Measurements from ENCODE around the gene CCDC148.

CCDC148 gene

DNA sequence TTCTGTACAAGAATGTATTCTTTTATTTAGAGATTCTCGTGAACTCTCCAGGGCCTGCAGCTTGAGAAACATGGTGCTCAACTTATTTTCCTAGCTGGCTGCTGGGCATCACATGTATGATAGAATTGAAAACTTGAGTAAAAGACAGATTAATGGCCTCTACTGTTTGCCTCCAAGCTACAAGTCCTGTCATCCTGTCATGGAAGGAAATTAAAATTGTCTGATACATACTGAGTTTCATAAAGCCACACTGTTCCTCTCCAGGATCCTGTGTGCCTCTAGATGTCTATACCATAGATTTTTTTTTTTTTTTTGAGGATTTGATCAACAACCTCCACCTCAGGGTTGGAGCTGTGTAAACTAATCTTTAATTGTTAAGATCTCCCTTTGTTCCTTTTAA, 316.4 kb downstream of the CCDC148 start:
- H3K4me3 ChIP-seq (ENCODE audit: low read depth, low read length, poor library complexity, severe bottlenecking) = no peak overlapping the region
- H3K9me3 ChIP-seq (ENCODE audit: low read length) = no peaks in the 10 kb centered on the region
- no peaks in the 10 kb centered on the region for H3K79me2 ChIP-seq (ENCODE audit: insufficient read depth, low read length)
- no peak overlapping the region for H2AFZ ChIP-seq (ENCODE audit: low read length)
- no peaks in the 10 kb centered on the region for H3K36me3 ChIP-seq (ENCODE audit: insufficient read depth, low read length)
- H3K27me3 ChIP-seq (ENCODE audit: insufficient read depth, low read length) = no peaks in the 10 kb centered on the region
- H3F3A ChIP-seq (ENCODE audit: insufficient read depth, low read length) = no peaks in the 10 kb centered on the region
- no peaks in the 10 kb centered on the region for H3K4me1 ChIP-seq (ENCODE audit: insufficient read depth, low read length, severe bottlenecking)
- no peaks in the 10 kb centered on the region for H4K20me1 ChIP-seq (ENCODE audit: insufficient read depth, low read length)
- TF ChIP-seq EZH2 (IDR thresholded peaks at IDR 0.05; ENCODE audit: borderline replicate concordance, low read length) = no peak
- TF ChIP-seq, protein P1, sequence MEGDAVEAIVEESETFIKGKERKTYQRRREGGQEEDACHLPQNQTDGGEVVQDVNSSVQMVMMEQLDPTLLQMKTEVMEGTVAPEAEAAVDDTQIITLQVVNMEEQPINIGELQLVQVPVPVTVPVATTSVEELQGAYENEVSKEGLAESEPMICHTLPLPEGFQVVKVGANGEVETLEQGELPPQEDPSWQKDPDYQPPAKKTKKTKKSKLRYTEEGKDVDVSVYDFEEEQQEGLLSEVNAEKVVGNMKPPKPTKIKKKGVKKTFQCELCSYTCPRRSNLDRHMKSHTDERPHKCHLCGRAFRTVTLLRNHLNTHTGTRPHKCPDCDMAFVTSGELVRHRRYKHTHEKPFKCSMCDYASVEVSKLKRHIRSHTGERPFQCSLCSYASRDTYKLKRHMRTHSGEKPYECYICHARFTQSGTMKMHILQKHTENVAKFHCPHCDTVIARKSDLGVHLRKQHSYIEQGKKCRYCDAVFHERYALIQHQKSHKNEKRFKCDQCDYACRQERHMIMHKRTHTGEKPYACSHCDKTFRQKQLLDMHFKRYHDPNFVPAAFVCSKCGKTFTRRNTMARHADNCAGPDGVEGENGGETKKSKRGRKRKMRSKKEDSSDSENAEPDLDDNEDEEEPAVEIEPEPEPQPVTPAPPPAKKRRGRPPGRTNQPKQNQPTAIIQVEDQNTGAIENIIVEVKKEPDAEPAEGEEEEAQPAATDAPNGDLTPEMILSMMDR (IDR thresholded peaks at IDR 0.05; ENCODE audit: low read length) = no peak
- H3K4me2 ChIP-seq (ENCODE audit: low read length) = no peak overlapping the region
- H3K27ac ChIP-seq (ENCODE audit: low read depth, low read length, poor library complexity, severe bottlenecking) = no peak overlapping the region
- H3K9me2 ChIP-seq (ENCODE audit: low read depth, low read length) = no peaks in the 10 kb centered on the region
- no peak overlapping the region for H3K9ac ChIP-seq (ENCODE audit: low read length)

DNA sequence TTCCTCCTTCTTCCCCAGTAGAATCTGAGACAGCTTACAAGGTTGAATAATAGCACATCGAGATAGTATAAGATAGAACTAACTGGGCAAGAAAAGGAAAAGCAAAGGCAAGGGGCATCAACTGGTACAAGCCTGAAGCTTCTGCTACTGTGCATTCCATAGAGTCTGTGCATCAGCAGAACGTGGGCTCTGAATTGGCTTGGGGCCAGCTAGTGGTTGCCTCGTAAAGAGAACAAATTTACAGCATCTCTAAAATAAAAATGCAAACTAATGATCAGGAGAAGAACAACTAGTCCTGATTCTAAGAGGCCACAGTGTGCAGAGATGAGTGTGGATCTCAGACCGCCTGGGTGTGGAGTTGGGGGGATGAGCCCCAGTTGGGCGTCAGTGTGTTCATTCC, 318.3 kb downstream of the CCDC148 start:
- H3K4me1 ChIP-seq (ENCODE audit: insufficient read depth, low read length, severe bottlenecking) = no peaks in the 10 kb centered on the region
- no peaks in the 10 kb centered on the region for H3K27me3 ChIP-seq (ENCODE audit: insufficient read depth, low read length)
- H3K9ac ChIP-seq (ENCODE audit: low read length) = no peak overlapping the region
- no peaks in the 10 kb centered on the region for H3K79me2 ChIP-seq (ENCODE audit: insufficient read depth, low read length)
- no peak overlapping the region for H3K4me3 ChIP-seq (ENCODE audit: low read depth, low read length, poor library complexity, severe bottlenecking)
- H3K9me3 ChIP-seq (ENCODE audit: low read length) = no peaks in the 10 kb centered on the region
- no peak for TF ChIP-seq EZH2 (IDR thresholded peaks at IDR 0.05; ENCODE audit: borderline replicate concordance, low read length)
- TF ChIP-seq, protein P1 (IDR thresholded peaks at IDR 0.05; ENCODE audit: low read length) = no peak
- H3K4me2 ChIP-seq (ENCODE audit: low read length) = no peak overlapping the region
- no peaks in the 10 kb centered on the region for H3F3A ChIP-seq (ENCODE audit: insufficient read depth, low read length)
- no peaks in the 10 kb centered on the region for H4K20me1 ChIP-seq (ENCODE audit: insufficient read depth, low read length)
- no peak overlapping the region for H2AFZ ChIP-seq (ENCODE audit: low read length)
- no peaks in the 10 kb centered on the region for H3K36me3 ChIP-seq (ENCODE audit: insufficient read depth, low read length)
- H3K27ac ChIP-seq (ENCODE audit: low read depth, low read length, poor library complexity, severe bottlenecking) = no peak overlapping the region
- no peaks in the 10 kb centered on the region for H3K9me2 ChIP-seq (ENCODE audit: low read depth, low read length)

DNA sequence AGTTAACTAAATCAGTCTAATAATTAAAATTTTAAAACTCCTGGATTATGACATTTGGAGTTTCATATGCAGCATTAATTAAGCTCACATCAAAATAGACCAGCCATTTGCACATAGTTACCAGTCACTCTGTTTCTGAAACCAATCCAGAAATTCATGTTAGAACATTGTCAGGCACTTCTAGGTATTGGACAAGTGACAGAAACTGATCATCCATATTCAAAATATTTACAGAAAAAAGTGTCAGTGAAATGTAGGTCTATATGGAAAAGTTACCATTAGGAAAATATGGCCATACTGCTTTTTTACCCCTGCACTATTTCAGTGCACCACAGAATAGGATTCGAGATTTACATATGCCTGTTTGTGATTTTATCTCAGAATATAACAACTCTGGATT, 321.5 kb downstream of the CCDC148 start:
- Histone ChIP-seq H3K9me3 (ENCODE audit: low read length) (no peaks in the 10 kb centered on the region), H3K27me3 (ENCODE audit: insufficient read depth, low read length) (no peaks in the 10 kb centered on the region), H3K9ac (ENCODE audit: low read length) (no peak overlapping the region), H3K4me3 (ENCODE audit: low read depth, low read length, poor library complexity, severe bottlenecking) (no peak overlapping the region), H3K36me3 (ENCODE audit: insufficient read depth, low read length) (no peaks in the 10 kb centered on the region), H4K20me1 (ENCODE audit: insufficient read depth, low read length) (no peaks in the 10 kb centered on the region), H3K9me2 (ENCODE audit: low read depth, low read length) (no peaks in the 10 kb centered on the region), H3K79me2 (ENCODE audit: insufficient read depth, low read length) (no peaks in the 10 kb centered on the region), H2AFZ (ENCODE audit: low read length) (no peak overlapping the region), H3K4me2 (ENCODE audit: low read length) (no peak overlapping the region), H3F3A (ENCODE audit: insufficient read depth, low read length) (no peaks in the 10 kb centered on the region), H3K4me1 (ENCODE audit: insufficient read depth, low read length, severe bottlenecking) (no peaks in the 10 kb centered on the region), H3K27ac (ENCODE audit: low read depth, low read length, poor library complexity, severe bottlenecking) (no peak overlapping the region)
- TF ChIP-seq, protein P1 (IDR thresholded peaks at IDR 0.05; ENCODE audit: low read length) = no peak
- TF ChIP-seq EZH2 (IDR thresholded peaks at IDR 0.05; ENCODE audit: borderline replicate concordance, low read length) = no peak
